K562 (cell line): ENCODE results near the gene CBS. TPM values are rescaled to one million over a fixed set of nuclear protein-coding genes. Genes with fewer than 3 reads are reported as not detected.

ENCODE experiments used
- CBFA2T2 ChIP-seq: fragments of 450-650 bp; conservative IDR thresholded peaks from 2 replicates; pipeline ENCODE4 v1.6.1; 2017; ENCODE audit warnings: mild to moderate bottlenecking
- CREB1 ChIP-seq, 2 experiments: sonication (generic) in 1 of 2; formaldehyde crosslinking in 1 of 2; IDR thresholded peaks; 2 replicates each; pipeline versions ENCODE4 v1.6.1 to v1.8.0; 2012 to 2022; ENCODE audit warnings: inconsistent platforms in 1 of 2, mild to moderate bottlenecking in 1 of 2, missing genetic modification reagents in 1 of 2, moderate library complexity in 1 of 2
- HMG20A ChIP-seq: fragments of 450-650 bp; formaldehyde crosslinking; conservative IDR thresholded peaks from 2 replicates; pipeline ENCODE4 v1.4.0; 2020; ENCODE audit warnings: mild to moderate bottlenecking, mixed read lengths
- IFI16 ChIP-seq: fragments of 250-450 bp; sonication (Bioruptor Pico); IDR thresholded peaks from 2 replicates; pipeline ENCODE4 v2.1.2; 2022; ENCODE audit warnings: mild to moderate bottlenecking, inconsistent platforms
- KLF6 ChIP-seq: fragments of 250-450 bp; sonication (Bioruptor Pico); IDR thresholded peaks from 2 replicates; pipeline ENCODE4 v1.4.0; 2020; ENCODE audit warnings: mild to moderate bottlenecking, moderate library complexity, borderline replicate concordance
- PCBP1 ChIP-seq: fragments of 200-400 bp; formaldehyde crosslinking; IDR thresholded peaks from 2 replicates; pipeline ENCODE4 v1.6.1; 2018; ENCODE audit warnings: mild to moderate bottlenecking, low read depth, low read length; ENCODE audit not compliant: poor library complexity, severe bottlenecking
- PCBP2 ChIP-seq: fragments of 200-400 bp; formaldehyde crosslinking; IDR thresholded peaks from 2 replicates; pipeline ENCODE4 v1.6.1; 2018; ENCODE audit warnings: low read length, low read depth, mild to moderate bottlenecking, moderate library complexity; ENCODE audit not compliant: poor library complexity, severe bottlenecking
- RHOXF2B ChIP-seq: fragments of 250-450 bp; sonication (Bioruptor Pico); conservative IDR thresholded peaks from 2 replicates; pipeline ENCODE4 v1.5.1; 2021
- TBP ChIP-seq: optimal IDR thresholded peaks from 2 replicates; pipeline ENCODE3; 2011; ENCODE audit warnings: low read depth, low read length, improper control_type of control experiment
- TEAD1 ChIP-seq, 2 experiments: fragments of 450-650 bp in 1 of 2; sonication (generic) in 1 of 2; formaldehyde crosslinking; IDR thresholded peaks; 2 replicates each; pipeline versions ENCODE4 v1.4.0 to v1.8.0; 2020 to 2022; ENCODE audit warnings: mild to moderate bottlenecking in 2 of 2, missing genetic modification reagents in 1 of 2
- ZNF224 ChIP-seq: sonication (generic); formaldehyde crosslinking; IDR thresholded peaks from 2 replicates; pipeline ENCODE4 v1.8.0; 2022; ENCODE audit warnings: mild to moderate bottlenecking, missing genetic modification reagents
- polyA plus RNA-seq, 8 experiments: library from polyadenylated mRNA; depleted of rRNA in 4 of 8; stranded (reverse) in 5 of 8; unstranded in 3 of 8; fragments of >200 nt; fragmentation: Nextera tagmentation in 2 of 8; fragmentation: Illumina TruSeq in 1 of 8; extraction: Ambion mirVana in 2 of 8; extraction: Trizol in 1 of 8; gene quantifications; 2 replicates each; pipeline versions ENCODE4 v1.2.1 to v1.2.3, GENCODE V29; 2011 to 2014; ENCODE audit warnings: inconsistent platforms in 1 of 8, missing spikeins in 1 of 8
- total RNA-seq, 7 experiments: library from RNA; depleted of rRNA in 6 of 7; stranded (reverse); fragments of >200 nt in 6 of 7; fragmentation: Illumina TruSeq in 2 of 7; extraction: Trizol in 2 of 7; gene quantifications; 2 replicates each; pipeline versions ENCODE4 v1.2.1 to v1.2.3, GENCODE V29; 2011 to 2021; ENCODE audit warnings: low replicate concordance in 1 of 7
- TF ChIP-seq, protein P1 (sequence below), 2 experiments: fragments of 450-650 bp; formaldehyde crosslinking in 1 of 2; IDR thresholded peaks; 2 replicates each; pipeline versions ENCODE4 v1.4.0 to v1.6.1; 2014 to 2020; ENCODE audit warnings: mild to moderate bottlenecking in 2 of 2, borderline replicate concordance in 1 of 2, low read depth in 1 of 2
- TF ChIP-seq, protein P2 (sequence below): fragments of 450-650 bp; IDR thresholded peaks from 2 replicates; pipeline ENCODE4 v1.6.1; 2016
- TF ChIP-seq, protein P3 (sequence below), 2 experiments: fragments of 450-650 bp; conservative IDR thresholded peaks; 2 replicates each; pipeline ENCODE4 v1.6.1; 2017; ENCODE audit warnings: mild to moderate bottlenecking in 2 of 2, moderate library complexity in 2 of 2
- TF ChIP-seq, protein P4 (sequence below): fragments of 450-650 bp; IDR thresholded peaks from 2 replicates; pipeline ENCODE4 v1.6.1; 2016; ENCODE audit warnings: borderline replicate concordance

Gene CBS
- total and polyA plus RNA-seq, 9 of the 15 experiments (the other 6 are each of a cell fraction or from before 2014, with no cell fraction given): 4.6 to 472 (median 152) TPM

- TF ChIP-seq, protein P1, sequence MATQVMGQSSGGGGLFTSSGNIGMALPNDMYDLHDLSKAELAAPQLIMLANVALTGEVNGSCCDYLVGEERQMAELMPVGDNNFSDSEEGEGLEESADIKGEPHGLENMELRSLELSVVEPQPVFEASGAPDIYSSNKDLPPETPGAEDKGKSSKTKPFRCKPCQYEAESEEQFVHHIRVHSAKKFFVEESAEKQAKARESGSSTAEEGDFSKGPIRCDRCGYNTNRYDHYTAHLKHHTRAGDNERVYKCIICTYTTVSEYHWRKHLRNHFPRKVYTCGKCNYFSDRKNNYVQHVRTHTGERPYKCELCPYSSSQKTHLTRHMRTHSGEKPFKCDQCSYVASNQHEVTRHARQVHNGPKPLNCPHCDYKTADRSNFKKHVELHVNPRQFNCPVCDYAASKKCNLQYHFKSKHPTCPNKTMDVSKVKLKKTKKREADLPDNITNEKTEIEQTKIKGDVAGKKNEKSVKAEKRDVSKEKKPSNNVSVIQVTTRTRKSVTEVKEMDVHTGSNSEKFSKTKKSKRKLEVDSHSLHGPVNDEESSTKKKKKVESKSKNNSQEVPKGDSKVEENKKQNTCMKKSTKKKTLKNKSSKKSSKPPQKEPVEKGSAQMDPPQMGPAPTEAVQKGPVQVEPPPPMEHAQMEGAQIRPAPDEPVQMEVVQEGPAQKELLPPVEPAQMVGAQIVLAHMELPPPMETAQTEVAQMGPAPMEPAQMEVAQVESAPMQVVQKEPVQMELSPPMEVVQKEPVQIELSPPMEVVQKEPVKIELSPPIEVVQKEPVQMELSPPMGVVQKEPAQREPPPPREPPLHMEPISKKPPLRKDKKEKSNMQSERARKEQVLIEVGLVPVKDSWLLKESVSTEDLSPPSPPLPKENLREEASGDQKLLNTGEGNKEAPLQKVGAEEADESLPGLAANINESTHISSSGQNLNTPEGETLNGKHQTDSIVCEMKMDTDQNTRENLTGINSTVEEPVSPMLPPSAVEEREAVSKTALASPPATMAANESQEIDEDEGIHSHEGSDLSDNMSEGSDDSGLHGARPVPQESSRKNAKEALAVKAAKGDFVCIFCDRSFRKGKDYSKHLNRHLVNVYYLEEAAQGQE (IDR thresholded peaks at IDR 0.05; ENCODE audit: borderline replicate concordance): peak; percentile 8; the same call in 1 of the 2 replicates
- TF ChIP-seq, protein P1 (CRISPR knock-in tag; IDR thresholded peaks at IDR 0.05; ENCODE audit: low read depth): no peak
- TF ChIP-seq, protein P2, sequence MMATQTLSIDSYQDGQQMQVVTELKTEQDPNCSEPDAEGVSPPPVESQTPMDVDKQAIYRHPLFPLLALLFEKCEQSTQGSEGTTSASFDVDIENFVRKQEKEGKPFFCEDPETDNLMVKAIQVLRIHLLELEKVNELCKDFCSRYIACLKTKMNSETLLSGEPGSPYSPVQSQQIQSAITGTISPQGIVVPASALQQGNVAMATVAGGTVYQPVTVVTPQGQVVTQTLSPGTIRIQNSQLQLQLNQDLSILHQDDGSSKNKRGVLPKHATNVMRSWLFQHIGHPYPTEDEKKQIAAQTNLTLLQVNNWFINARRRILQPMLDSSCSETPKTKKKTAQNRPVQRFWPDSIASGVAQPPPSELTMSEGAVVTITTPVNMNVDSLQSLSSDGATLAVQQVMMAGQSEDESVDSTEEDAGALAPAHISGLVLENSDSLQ: peak; percentile 59
- TF ChIP-seq, protein P3, sequence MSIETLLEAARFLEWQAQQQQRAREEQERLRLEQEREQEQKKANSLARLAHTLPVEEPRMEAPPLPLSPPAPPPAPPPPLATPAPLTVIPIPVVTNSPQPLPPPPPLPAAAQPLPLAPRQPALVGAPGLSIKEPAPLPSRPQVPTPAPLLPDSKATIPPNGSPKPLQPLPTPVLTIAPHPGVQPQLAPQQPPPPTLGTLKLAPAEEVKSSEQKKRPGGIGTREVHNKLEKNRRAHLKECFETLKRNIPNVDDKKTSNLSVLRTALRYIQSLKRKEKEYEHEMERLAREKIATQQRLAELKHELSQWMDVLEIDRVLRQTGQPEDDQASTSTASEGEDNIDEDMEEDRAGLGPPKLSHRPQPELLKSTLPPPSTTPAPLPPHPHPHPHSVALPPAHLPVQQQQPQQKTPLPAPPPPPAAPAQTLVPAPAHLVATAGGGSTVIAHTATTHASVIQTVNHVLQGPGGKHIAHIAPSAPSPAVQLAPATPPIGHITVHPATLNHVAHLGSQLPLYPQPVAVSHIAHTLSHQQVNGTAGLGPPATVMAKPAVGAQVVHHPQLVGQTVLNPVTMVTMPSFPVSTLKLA (conservative IDR thresholded peaks at IDR 0.05): no peak
- TF ChIP-seq ZNF224 (CRISPR knock-in tag) (no peak), RHOXF2B (CRISPR knock-in tag) (no peak), HMG20A (CRISPR knock-in tag) (no peak), PCBP1 (no peak), IFI16 (CRISPR knock-in tag) (no peak), PCBP2 (no peak), TEAD1 (CRISPR knock-in tag; IDR thresholded peaks at IDR 0.05) (no peak), TBP (no peak), KLF6 (CRISPR knock-in tag) (no peak), CREB1 (IDR thresholded peaks at IDR 0.05) (no peak), CREB1 (CRISPR knock-in tag; IDR thresholded peaks at IDR 0.05) (no peak), CBFA2T2 (peak; percentile 30; the same call in 1 of the 2 replicates)
- TF ChIP-seq, protein P4, sequence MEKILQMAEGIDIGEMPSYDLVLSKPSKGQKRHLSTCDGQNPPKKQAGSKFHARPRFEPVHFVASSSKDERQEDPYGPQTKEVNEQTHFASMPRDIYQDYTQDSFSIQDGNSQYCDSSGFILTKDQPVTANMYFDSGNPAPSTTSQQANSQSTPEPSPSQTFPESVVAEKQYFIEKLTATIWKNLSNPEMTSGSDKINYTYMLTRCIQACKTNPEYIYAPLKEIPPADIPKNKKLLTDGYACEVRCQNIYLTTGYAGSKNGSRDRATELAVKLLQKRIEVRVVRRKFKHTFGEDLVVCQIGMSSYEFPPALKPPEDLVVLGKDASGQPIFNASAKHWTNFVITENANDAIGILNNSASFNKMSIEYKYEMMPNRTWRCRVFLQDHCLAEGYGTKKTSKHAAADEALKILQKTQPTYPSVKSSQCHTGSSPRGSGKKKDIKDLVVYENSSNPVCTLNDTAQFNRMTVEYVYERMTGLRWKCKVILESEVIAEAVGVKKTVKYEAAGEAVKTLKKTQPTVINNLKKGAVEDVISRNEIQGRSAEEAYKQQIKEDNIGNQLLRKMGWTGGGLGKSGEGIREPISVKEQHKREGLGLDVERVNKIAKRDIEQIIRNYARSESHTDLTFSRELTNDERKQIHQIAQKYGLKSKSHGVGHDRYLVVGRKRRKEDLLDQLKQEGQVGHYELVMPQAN: no peak
These were observed 68.8 kb downstream of the CBS start (continued) for GRCh38 chr21:43006874-43007208.
